GM10847 (cell line): Measurements from ENCODE around the gene CBY1.

Experiments
- POLR2A ChIP-seq: IDR thresholded peaks from 2 replicates; pipeline ENCODE4 v1.6.1; 2011; ENCODE audit not compliant: insufficient read length; ENCODE audit errors: extremely low read depth

The CBY1 gene

DNA sequence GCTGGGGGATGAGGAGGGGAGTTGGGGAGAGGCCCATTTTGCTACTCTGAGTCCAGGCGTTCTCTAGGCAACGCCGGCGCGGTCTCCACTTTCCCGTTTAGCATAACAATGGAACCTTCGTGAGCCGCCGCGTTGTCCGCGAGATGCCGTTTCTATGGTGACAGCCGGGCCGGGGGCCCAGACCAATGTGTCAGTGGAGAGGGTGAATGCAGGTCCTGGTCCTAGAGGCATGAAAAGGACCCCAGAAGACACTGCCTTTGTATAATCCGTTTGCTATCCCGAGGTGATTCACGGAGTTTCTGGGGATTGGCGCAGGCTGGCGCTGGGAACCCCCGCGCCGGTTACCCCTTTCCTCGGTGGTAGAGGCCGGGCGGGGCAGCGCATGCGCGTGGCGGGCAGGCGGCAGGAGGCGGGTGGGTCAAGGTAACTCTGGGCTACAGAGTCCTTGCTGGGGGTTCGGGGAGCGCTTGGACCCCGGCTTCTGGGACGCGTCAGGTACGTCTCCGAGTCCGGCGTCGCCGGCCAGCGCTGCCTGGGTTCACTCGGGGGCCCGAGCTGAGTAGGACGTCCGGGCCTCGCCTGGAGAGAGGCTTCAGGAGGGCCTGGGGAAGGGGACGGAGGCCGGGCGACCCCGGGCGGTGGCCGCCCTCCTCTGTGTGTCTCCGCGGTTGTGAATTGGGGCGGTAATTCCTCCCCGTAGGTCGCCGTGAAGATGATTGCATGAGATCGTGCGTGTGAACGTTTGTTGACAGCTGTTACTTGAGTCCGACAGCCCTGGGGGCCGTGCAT is at the start of gene CBY1, which contains the start of gene FAM227A:
Gene CBY1 (plus strand): TSS at position 383 of the 789 bp plus-strand sequence. CDS start 11,417 bp downstream, outside the sequence.
Gene FAM227A (minus strand): TSS at position 137 of the 789 bp plus-strand sequence. CDS start 6,224 bp downstream, outside the sequence.
- TF ChIP-seq POLR2A, result peak; percentile 29

- no peak for TF ChIP-seq POLR2A
Observed at GRCh38 chr22:38607680-38608079, 48.8 kb upstream of the CBY1 start.

GRCh38 chr22:38608992-38609750 is 47.3 kb upstream of the CBY1 start:
- TF ChIP-seq POLR2A, result no peak

- no peak for TF ChIP-seq POLR2A
Observed at GRCh38 chr22:38610234-38610633, 46.2 kb upstream of the CBY1 start.

DNA sequence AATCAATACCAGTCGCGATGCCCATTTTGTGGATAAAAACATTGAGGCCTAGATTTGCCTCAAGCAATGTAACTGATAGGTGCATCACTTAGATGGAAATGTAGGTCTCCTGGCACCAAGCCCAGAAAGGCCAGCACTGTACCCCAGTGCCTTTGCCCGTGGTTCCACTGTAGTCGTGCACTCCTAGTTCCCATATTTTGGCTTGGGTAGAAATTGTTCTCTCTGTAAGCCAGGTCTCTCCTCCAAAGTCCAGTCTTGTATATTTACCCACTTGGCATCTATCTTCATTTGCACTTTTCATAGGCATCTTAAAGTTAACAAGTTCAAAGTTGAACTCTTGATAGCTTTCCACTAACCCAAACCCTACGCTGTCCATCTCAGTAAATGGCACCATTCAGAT is 44.9 kb upstream of the CBY1 start:
- TF ChIP-seq POLR2A, result no peak

GRCh38 chr22:38612217-38613006 is 44.0 kb upstream of the CBY1 start:
- TF ChIP-seq POLR2A, result no peak

DNA sequence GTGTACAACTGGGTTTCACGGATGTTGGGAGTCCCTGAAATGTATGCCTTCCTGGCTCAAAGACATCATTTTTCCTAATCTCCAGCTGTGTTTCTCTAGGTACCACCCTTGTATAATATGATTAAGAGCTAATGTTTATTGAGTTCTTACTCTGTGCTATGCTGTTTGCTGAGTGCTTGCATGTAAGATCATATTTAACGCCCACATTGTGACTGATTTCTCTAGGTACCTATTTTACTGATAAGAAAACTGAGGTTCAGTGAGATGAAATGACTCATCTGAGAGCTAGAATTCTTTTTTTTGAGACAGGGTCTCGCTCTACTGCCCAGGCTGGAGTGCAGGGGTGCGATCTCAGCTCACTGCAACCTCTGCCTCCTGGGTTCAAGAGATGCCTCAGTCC is 42.9 kb upstream of the CBY1 start:
- TF ChIP-seq POLR2A, result no peak

GRCh38 chr22:38614332-38615063 is 41.9 kb upstream of the CBY1 start:
- TF ChIP-seq POLR2A, result no peak

DNA sequence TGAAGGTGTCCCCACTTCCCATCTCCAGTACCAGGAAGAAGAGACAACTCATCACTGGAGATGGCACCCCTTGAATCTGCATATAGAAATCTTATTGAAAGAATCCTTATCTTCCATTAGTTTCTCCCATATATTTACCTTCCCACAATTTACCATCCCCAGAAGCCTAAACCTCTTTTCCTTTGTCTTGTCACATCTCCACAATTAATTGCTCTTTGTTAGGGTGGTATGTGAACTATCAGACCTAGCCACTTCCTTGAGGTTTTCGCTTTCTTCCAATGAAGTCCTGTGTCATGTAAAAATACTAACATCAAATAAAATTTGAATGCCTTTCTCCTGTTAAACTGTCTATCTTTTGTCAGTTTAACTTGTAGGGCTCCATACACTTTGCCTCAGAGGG is 38.2 kb upstream of the CBY1 start:
- no peak for TF ChIP-seq POLR2A

DNA sequence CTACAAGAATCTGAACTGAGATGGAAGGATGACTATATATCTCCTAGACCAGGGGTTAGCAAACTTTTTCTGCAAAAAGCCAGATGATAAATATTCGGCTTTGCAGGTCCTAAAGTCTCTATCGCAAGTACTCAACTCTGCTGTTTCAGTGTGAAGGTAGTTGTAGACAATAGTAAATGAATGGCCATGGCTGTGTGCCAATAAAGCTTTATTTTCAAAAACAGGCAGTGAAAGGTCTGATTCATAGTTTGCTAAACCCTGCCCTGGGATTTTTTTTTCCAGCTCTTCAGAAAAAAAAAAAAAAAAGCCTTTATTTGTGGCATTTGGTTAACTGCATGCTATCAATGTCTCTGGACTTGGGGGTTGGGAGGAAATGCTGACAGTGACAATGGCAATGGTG is 37.8 kb upstream of the CBY1 start:
- no peak for TF ChIP-seq POLR2A

GRCh38 chr22:38623351-38623750 is 33.1 kb upstream of the CBY1 start:
- no peak for TF ChIP-seq POLR2A

DNA sequence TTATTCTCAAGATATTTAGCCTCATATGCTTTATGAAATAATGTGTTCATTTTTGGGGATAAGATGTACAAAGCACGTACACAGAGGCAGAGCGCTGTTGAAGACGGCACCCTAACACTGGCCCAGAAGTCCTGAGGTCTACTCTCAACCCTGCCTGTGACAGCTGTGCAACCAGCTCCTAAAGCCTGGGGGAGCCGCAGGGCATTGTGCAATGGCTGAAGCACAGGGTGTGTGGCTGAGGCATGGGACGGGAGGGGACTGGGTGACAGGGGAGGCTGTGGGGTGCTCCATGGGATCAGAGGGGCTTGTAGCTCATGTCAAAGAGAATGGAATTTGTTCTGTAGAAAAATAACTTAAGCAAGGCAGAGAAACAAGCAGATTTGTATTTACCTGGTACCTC is 28.0 kb upstream of the CBY1 start:
- no peak for TF ChIP-seq POLR2A

DNA sequence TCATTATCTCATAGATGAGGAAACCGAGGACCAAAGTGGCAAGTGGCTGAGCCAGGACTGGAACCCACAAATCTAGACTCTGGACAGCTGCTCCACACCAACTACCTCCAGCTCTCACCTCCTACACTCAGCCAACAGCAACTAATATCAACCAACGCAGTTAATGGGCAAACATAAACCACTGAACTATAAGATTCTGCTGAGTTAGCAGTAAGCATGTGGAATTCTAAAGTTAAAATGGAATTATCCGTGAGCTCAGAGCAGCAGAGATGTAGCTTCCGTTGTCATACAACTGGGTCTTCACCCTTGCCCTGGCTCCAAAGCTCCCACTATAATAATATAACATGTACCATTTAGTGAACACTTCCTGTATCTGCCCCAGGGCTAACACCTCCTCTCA is 27.3 kb upstream of the CBY1 start:
- TF ChIP-seq POLR2A, result no peak

DNA sequence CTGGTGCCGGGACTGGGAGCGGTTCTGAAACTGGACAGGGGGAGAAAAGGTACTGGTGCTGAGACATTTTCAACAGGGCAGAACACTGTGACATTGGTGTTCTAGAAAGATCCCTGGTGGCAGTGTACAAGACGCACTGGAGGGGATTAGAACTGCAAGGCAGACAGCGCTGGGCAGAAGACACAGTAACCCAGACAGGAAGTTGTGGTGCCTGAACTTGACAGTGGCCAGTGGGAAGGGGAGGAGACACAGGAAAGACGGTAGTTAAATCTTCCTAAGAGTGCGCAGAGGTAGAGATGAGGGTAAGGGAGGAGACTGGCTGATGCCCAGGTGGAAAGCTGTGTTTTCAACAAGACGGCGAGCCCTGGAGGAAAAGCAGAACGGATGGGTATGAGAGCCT is 24.7 kb upstream of the CBY1 start:
- TF ChIP-seq POLR2A, result no peak

- no peak for TF ChIP-seq POLR2A
Observed at GRCh38 chr22:38632528-38632927, 23.9 kb upstream of the CBY1 start.
